ENCODE results near the gene MARS1. TPM values are rescaled to one million over a fixed set of nuclear protein-coding genes. Genes with fewer than 3 reads are reported as not detected.

MARS1 gene
- total RNA-seq, 3 donors from 2014 or later (not counting 1 experiment from before 2014, with no cell fraction given): 200 to 237 (median 218) TPM

DNA sequence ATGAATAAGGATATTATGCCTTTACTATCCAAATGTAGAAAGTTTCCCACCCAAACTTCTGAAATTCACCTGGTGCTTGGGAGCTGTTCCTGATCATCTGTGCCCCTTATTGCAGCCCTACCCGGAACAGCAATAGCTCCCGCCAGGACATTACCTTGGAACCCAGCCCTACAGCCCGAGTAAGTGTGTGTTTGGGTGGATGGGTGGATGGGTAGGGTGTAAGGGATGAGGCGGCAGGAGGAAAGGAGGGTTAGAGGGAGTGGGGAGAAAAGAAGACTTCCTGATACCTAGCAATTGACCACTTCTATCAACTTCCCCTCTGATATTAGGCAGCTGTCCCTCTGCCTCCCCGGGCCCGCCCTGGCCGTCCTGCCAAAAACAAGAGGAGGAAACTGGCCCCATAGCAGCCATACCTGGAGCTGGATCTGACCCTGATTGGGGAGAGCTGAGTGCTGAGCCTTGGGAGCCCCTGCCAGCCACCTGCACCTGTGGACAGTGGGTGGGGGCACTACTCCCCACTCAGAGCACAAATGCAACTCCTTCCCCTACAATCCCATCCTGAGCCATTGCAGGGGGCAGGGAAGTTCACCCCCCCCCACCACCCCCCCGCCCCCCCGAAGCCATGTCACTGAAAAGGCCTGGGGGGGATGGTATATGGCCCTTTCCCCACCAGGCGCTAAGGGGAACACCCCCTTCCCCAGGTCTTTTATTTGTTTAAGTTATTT lies 41.1 kb downstream of the MARS1 start:
- TF ChIP-seq, protein P1, sequence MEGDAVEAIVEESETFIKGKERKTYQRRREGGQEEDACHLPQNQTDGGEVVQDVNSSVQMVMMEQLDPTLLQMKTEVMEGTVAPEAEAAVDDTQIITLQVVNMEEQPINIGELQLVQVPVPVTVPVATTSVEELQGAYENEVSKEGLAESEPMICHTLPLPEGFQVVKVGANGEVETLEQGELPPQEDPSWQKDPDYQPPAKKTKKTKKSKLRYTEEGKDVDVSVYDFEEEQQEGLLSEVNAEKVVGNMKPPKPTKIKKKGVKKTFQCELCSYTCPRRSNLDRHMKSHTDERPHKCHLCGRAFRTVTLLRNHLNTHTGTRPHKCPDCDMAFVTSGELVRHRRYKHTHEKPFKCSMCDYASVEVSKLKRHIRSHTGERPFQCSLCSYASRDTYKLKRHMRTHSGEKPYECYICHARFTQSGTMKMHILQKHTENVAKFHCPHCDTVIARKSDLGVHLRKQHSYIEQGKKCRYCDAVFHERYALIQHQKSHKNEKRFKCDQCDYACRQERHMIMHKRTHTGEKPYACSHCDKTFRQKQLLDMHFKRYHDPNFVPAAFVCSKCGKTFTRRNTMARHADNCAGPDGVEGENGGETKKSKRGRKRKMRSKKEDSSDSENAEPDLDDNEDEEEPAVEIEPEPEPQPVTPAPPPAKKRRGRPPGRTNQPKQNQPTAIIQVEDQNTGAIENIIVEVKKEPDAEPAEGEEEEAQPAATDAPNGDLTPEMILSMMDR (IDR thresholded peaks at IDR 0.05): no peak
- H3K36me3 ChIP-seq (ENCODE audit: control insufficient read depth, insufficient read depth, low read length): peaks cover 78% of the 10 kb centered on the region
- no peaks in the 10 kb centered on the region for H3K9me3 ChIP-seq (ENCODE audit: control insufficient read depth, insufficient read depth, low read length)
- Mint-ChIP-seq H3K27me3 (ENCODE audit: low read depth in 2 of 2) (no peaks in the 10 kb centered on the region), H3K9me3 (no peaks in the 10 kb centered on the region), H3K36me3 (peaks cover 15% of the 10 kb centered on the region), H3K4me3 (no peak overlapping the region), H3K27ac (peak overlapping the region; percentile 64 to 71), H3K4me1 (peaks cover 7 to 35% of the 10 kb centered on the region in 2 donors)
- intact Hi-C loops (cut with micrococcal nuclease): no loop called here
- H3K27ac ChIP-seq (ENCODE audit: low read length): no peak overlapping the region
- H3K4me1 ChIP-seq (ENCODE audit: control insufficient read depth, insufficient read depth, low read length): peaks cover 14% of the 10 kb centered on the region
- H3K4me3 ChIP-seq (ENCODE audit: low read length): no peak overlapping the region
- DNase-seq (no peak), ATAC-seq (no peak)
- H3K27me3 ChIP-seq (ENCODE audit: control insufficient read depth, insufficient read depth, low read length): no peaks in the 10 kb centered on the region
- WGBS (ENCODE audit: insufficient coverage): 95% methylated on average over 7 of the region's 10 CpGs

DNA sequence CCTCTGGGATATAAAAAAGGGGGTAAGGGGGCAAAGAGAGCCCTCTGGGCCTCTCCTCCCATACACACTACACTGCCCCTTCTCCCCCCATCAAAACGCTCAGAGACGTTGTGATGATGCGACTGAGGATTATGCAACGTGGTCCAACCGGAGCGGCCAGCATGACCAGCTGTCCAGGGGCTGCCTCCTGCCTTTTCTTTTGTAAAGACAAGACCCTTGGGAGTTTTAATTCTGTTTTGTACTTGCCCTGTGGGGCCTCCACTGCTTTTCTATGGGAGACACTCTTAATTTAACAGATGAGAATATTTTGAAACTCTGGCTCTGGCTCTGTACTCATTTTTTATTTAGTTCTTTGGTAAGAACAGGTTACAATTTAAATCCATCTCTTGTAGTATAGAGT lies 42.0 kb downstream of the MARS1 start:
- no peaks in the 10 kb centered on the region for H3K27me3 Mint-ChIP-seq (ENCODE audit: low read depth in 2 of 2)
- H3K27ac Mint-ChIP-seq: peak overlapping the region; percentile 64 to 71
- ATAC-seq (no peak), DNase-seq (no peak)
- 98% methylated on average over 6 of the region's 6 CpGs for WGBS (ENCODE audit: insufficient coverage)
- peaks cover 0 to 27% of the 10 kb centered on the region in 2 donors for H3K4me1 Mint-ChIP-seq
- H3K9me3 Mint-ChIP-seq: no peaks in the 10 kb centered on the region
- peaks cover 15% of the 10 kb centered on the region for H3K36me3 Mint-ChIP-seq
- Histone ChIP-seq H3K9me3 (ENCODE audit: control insufficient read depth, insufficient read depth, low read length) (no peaks in the 10 kb centered on the region), H3K36me3 (ENCODE audit: control insufficient read depth, insufficient read depth, low read length) (peaks cover 80% of the 10 kb centered on the region), H3K4me1 (ENCODE audit: control insufficient read depth, insufficient read depth, low read length) (peaks cover 7% of the 10 kb centered on the region), H3K27me3 (ENCODE audit: control insufficient read depth, insufficient read depth, low read length) (no peaks in the 10 kb centered on the region), H3K4me3 (ENCODE audit: low read length) (no peak overlapping the region), H3K27ac (ENCODE audit: low read length) (no peak overlapping the region)
- TF ChIP-seq, protein P1 (IDR thresholded peaks at IDR 0.05): no peak
- no peak overlapping the region for H3K4me3 Mint-ChIP-seq
- intact Hi-C loops (cut with micrococcal nuclease): no loop called here

DNA sequence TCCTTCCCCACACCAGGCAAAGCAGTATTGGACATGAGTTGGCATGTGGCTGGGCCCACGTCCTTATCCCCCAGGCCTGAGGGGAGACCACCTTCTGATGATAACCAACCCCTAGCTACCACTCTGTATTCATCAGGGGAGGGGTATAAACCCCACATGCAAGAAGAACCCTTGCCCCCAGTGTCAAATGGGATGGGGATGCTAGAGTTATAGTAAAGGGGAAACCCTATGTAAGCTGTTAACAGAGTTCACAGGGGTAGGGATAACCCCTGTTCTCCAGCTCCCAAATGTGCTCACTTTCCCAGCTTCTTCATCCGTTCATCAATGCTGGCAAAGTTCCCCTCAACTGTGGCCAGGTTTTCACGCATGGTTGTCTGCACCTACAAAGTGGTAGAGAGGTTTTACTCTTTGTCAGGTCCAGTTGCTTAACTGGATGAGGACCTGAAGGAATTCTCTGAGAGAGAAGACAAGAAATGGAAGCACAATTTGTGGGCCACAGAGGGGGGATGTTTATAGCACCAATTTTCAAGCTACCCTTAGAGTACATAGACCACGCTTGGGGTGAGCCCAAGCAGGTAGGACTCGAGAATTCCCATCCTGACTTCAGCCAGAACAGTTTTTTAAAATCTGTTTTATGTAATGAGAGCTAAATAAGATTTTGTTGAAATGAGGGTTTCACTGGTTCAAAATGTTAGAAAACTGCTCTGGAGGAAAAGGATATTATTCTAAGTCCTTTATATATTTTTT lies 42.7 kb downstream of the MARS1 start:
- no peaks in the 10 kb centered on the region for H3K9me3 Mint-ChIP-seq
- no peaks in the 10 kb centered on the region for H3K4me1 ChIP-seq (ENCODE audit: control insufficient read depth, insufficient read depth, low read length)
- peaks cover 0 to 20% of the 10 kb centered on the region in 2 donors for H3K4me1 Mint-ChIP-seq
- DNase-seq: no peak
- H3K4me3 Mint-ChIP-seq: no peak overlapping the region
- H3K27me3 ChIP-seq (ENCODE audit: control insufficient read depth, insufficient read depth, low read length): no peaks in the 10 kb centered on the region
- no peaks in the 10 kb centered on the region for H3K27me3 Mint-ChIP-seq (ENCODE audit: low read depth in 2 of 2)
- H3K36me3 Mint-ChIP-seq: peaks cover 15% of the 10 kb centered on the region
- no peaks in the 10 kb centered on the region for H3K9me3 ChIP-seq (ENCODE audit: control insufficient read depth, insufficient read depth, low read length)
- TF ChIP-seq, protein P1 (IDR thresholded peaks at IDR 0.05): no peak
- ATAC-seq: no peak
- H3K27ac Mint-ChIP-seq: peak overlapping the region; percentile 64 to 71
- peaks cover 85% of the 10 kb centered on the region for H3K36me3 ChIP-seq (ENCODE audit: control insufficient read depth, insufficient read depth, low read length)
- intact Hi-C loops (cut with micrococcal nuclease): no loop called here
- H3K4me3 ChIP-seq (ENCODE audit: low read length): no peak overlapping the region
- 95% methylated on average over 4 of the region's 5 CpGs for WGBS (ENCODE audit: insufficient coverage)
- H3K27ac ChIP-seq (ENCODE audit: low read length): no peak overlapping the region
